ENCODE measurements around the gene ZNF143.

ZNF143 gene

DNA sequence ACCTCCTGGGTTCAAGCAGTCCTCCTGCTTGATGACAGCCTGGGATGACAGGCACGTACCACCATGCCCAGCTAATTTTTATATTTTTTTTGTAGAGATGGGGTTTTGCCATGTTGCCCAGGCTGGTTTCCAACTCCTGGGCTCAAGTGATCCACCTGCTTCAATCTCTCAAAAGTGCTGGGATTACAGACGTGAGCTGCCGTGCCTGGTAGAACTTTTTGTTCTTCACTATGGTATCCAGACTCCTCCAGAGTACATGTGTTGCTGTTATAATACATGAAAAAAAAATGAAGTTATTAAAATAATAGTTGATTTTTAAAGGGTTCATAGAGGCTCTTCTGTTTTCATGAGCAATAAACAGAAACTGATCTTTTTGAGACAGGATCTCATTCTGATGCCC is 29.6 kb downstream of the ZNF143 start:
- H3K27me3 ChIP-seq (ENCODE audit: control insufficient read depth in 3 of 3, insufficient read depth in 3 of 3, low read depth in 1 of 3, low read length in 3 of 3) = no peaks in the 10 kb centered on the region
- H2BK5ac ChIP-seq (ENCODE audit: low read length) = no peak overlapping the region
- H3K18ac ChIP-seq (ENCODE audit: low read length) = no peak overlapping the region
- H4K8ac ChIP-seq (ENCODE audit: low read depth, low read length) = no peak overlapping the region
- no peaks in the 10 kb centered on the region for H3K4me1 ChIP-seq (ENCODE audit: control insufficient read depth in 2 of 2, insufficient read depth in 1 of 2, low read depth in 1 of 2, low read length in 2 of 2)
- no peaks in the 10 kb centered on the region for H3K9me3 ChIP-seq (replicated peaks in 1 of 2; ENCODE audit: control insufficient read depth in 2 of 2, insufficient read depth in 1 of 2, low read depth in 1 of 2, low read length in 2 of 2)
- H4K91ac ChIP-seq (ENCODE audit: low read depth, low read length, poor library complexity) = no peak overlapping the region
- H3K14ac ChIP-seq (ENCODE audit: low read length) = no peak overlapping the region
- H3K23ac ChIP-seq (ENCODE audit: low read depth, low read length, poor library complexity) = no peak overlapping the region
- H2BK120ac ChIP-seq (ENCODE audit: low read depth, low read length) = no peak overlapping the region
- H3K36me3 ChIP-seq (replicated peaks in 1 of 2; ENCODE audit: control insufficient read depth in 2 of 2, insufficient read depth in 2 of 2, low read length in 2 of 2) = peaks cover 13 to 68% of the 10 kb centered on the region in 2 donors
- no peak overlapping the region for H2AK5ac ChIP-seq (ENCODE audit: low read depth, low read length)
- no peak overlapping the region for H3K4me3 ChIP-seq (ENCODE audit: low read length in 2 of 2)
- no peak overlapping the region for H3K27ac ChIP-seq (replicated peaks; ENCODE audit: low read length)
- DNase-seq (ENCODE audit: low spot score) = no peak
- no peak overlapping the region for H3K9ac ChIP-seq (ENCODE audit: low read depth, low read length, poor library complexity)
- H3K4ac ChIP-seq (ENCODE audit: low read length) = no peak overlapping the region
- H3K4me2 ChIP-seq (ENCODE audit: insufficient read depth, low read length, poor library complexity, severe bottlenecking) = no peak overlapping the region
- no peak overlapping the region for H2BK15ac ChIP-seq (ENCODE audit: low read length)
- H2AFZ ChIP-seq (ENCODE audit: low read length) = no peak overlapping the region
- H2BK12ac ChIP-seq (ENCODE audit: low read length) = no peak overlapping the region
- WGBS, 2 donors (ENCODE audit: extremely low coverage in 2 of 2, insufficient read length in 2 of 2, insufficient replicate concordance in 1 of 2) = no CpG with 5 or more reads among the region's 3 CpGs
- H3K79me1 ChIP-seq (ENCODE audit: low read depth, low read length) = no peaks in the 10 kb centered on the region

DNA sequence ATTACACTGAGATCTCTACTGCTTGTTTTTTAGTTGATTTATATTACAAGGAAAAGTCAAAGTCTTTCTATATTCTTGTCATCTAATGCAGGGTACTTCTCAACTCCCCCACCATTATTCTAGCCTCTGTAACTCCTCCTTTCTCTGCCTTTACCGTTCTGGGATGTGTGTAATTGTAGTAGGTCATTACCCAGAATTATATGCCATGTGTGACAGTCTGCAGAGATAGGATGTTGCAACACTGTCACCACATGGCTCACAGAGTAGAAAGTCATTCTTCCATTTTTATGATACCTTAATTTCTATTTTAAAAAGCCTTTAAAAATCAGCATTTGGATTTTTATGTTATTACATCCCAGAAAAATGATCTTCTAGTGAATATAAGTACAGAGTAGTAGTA is 32.7 kb downstream of the ZNF143 start:
- Histone ChIP-seq H2AFZ (ENCODE audit: low read length) (no peak overlapping the region), H3K79me1 (ENCODE audit: low read depth, low read length) (no peaks in the 10 kb centered on the region), H3K27ac (replicated peaks; ENCODE audit: low read length) (no peak overlapping the region), H3K4ac (ENCODE audit: low read length) (no peak overlapping the region), H3K9me3 (replicated peaks in 1 of 2; ENCODE audit: control insufficient read depth in 2 of 2, insufficient read depth in 1 of 2, low read depth in 1 of 2, low read length in 2 of 2) (no peaks in the 10 kb centered on the region), H3K4me3 (ENCODE audit: low read length in 2 of 2) (no peak overlapping the region), H2BK15ac (ENCODE audit: low read length) (no peak overlapping the region), H3K4me2 (ENCODE audit: insufficient read depth, low read length, poor library complexity, severe bottlenecking) (no peak overlapping the region), H2BK12ac (ENCODE audit: low read length) (no peak overlapping the region), H3K18ac (ENCODE audit: low read length) (no peak overlapping the region), H2BK5ac (ENCODE audit: low read length) (no peak overlapping the region), H4K8ac (ENCODE audit: low read depth, low read length) (no peak overlapping the region), H3K9ac (ENCODE audit: low read depth, low read length, poor library complexity) (no peak overlapping the region), H3K4me1 (ENCODE audit: control insufficient read depth in 2 of 2, insufficient read depth in 1 of 2, low read depth in 1 of 2, low read length in 2 of 2) (no peaks in the 10 kb centered on the region), H4K91ac (ENCODE audit: low read depth, low read length, poor library complexity) (no peak overlapping the region), H3K23ac (ENCODE audit: low read depth, low read length, poor library complexity) (no peak overlapping the region), H2AK5ac (ENCODE audit: low read depth, low read length) (no peak overlapping the region), H2BK120ac (ENCODE audit: low read depth, low read length) (no peak overlapping the region), H3K14ac (ENCODE audit: low read length) (no peak overlapping the region), H3K36me3 (replicated peaks in 1 of 2; ENCODE audit: control insufficient read depth in 2 of 2, insufficient read depth in 2 of 2, low read length in 2 of 2) (peaks cover 18 to 78% of the 10 kb centered on the region in 2 donors), H3K27me3 (ENCODE audit: control insufficient read depth in 3 of 3, insufficient read depth in 3 of 3, low read depth in 1 of 3, low read length in 3 of 3) (no peaks in the 10 kb centered on the region)
- WGBS, 2 donors (ENCODE audit: extremely low coverage in 2 of 2, insufficient read length in 2 of 2, insufficient replicate concordance in 1 of 2) = no CpG with 5 or more reads among the region's 1 CpG
- no peak for DNase-seq (ENCODE audit: low spot score)

DNA sequence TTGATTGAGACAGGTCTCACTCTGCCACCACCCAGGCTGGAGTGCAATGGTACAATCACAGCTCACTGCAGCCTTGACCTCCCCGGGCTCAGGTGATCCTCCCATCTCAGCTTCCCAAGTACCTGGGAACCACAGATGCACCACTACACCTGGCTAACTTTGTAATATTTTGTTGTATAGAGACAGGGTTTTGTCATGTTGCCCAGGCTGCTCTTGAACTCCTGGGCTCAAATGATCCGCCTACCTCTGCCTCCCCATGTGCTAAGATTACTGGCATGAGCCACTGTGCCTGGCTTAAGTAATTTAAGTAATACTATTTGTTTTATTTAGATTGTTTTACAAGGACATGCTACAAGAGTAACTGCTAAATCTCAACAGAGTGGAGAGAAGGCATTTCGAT is 33.5 kb downstream of the ZNF143 start:
- Histone ChIP-seq H3K4me2 (ENCODE audit: insufficient read depth, low read length, poor library complexity, severe bottlenecking) (no peak overlapping the region), H3K9me3 (replicated peaks in 1 of 2; ENCODE audit: control insufficient read depth in 2 of 2, insufficient read depth in 1 of 2, low read depth in 1 of 2, low read length in 2 of 2) (no peaks in the 10 kb centered on the region), H3K9ac (ENCODE audit: low read depth, low read length, poor library complexity) (no peak overlapping the region), H3K23ac (ENCODE audit: low read depth, low read length, poor library complexity) (no peak overlapping the region), H3K18ac (ENCODE audit: low read length) (no peak overlapping the region), H2BK12ac (ENCODE audit: low read length) (no peak overlapping the region), H3K27ac (replicated peaks; ENCODE audit: low read length) (no peak overlapping the region), H2BK120ac (ENCODE audit: low read depth, low read length) (no peak overlapping the region), H4K8ac (ENCODE audit: low read depth, low read length) (no peak overlapping the region), H3K36me3 (replicated peaks in 1 of 2; ENCODE audit: control insufficient read depth in 2 of 2, insufficient read depth in 2 of 2, low read length in 2 of 2) (peaks cover 18 to 82% of the 10 kb centered on the region in 2 donors), H3K27me3 (ENCODE audit: control insufficient read depth in 3 of 3, insufficient read depth in 3 of 3, low read depth in 1 of 3, low read length in 3 of 3) (no peaks in the 10 kb centered on the region), H3K14ac (ENCODE audit: low read length) (no peak overlapping the region), H3K4ac (ENCODE audit: low read length) (no peak overlapping the region), H3K4me3 (ENCODE audit: low read length in 2 of 2) (no peak overlapping the region), H3K79me1 (ENCODE audit: low read depth, low read length) (no peaks in the 10 kb centered on the region), H2BK15ac (ENCODE audit: low read length) (no peak overlapping the region), H2BK5ac (ENCODE audit: low read length) (no peak overlapping the region), H2AK5ac (ENCODE audit: low read depth, low read length) (no peak overlapping the region), H4K91ac (ENCODE audit: low read depth, low read length, poor library complexity) (no peak overlapping the region), H2AFZ (ENCODE audit: low read length) (no peak overlapping the region), H3K4me1 (ENCODE audit: control insufficient read depth in 2 of 2, insufficient read depth in 1 of 2, low read depth in 1 of 2, low read length in 2 of 2) (no peaks in the 10 kb centered on the region)
- no peak for DNase-seq (ENCODE audit: low spot score)
- WGBS, 2 donors (ENCODE audit: extremely low coverage in 2 of 2, insufficient read length in 2 of 2, insufficient replicate concordance in 1 of 2) = no CpG with 5 or more reads among the region's 3 CpGs

DNA sequence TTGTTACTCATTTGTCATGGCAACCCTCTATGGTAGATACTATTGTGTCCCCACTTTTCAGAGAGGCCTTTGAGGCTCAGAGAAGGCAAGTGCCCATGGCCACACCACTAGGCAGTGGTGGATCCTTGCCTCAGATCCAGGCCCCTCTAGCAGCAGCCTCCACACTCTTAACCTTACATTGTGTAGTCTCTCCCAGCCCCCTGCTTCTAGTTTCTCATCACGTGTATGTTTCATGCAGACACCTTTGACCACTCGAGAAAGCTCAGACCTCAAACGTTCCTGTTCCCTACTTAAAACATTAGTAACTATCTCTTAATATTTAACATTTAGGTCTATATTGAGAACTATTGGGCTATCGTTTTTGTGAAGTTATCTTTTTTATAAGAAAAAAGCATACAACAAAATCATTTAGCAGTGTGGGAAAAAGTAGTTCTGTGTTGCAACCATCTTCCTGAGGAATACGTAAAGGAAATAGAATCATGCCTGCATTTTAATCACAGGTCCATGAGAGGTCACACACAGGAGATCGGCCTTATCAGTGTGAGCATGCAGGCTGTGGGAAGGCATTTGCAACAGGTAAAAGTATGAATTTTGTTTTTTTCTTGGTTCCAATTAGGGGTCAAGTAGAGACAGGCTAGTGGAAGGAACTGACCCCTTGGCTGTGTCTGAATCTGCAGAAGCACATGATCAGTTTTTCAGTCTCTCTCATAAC is 35.1 kb downstream of the ZNF143 start:
- Histone ChIP-seq H3K4ac (ENCODE audit: low read length) (no peak overlapping the region), H3K14ac (ENCODE audit: low read length) (no peak overlapping the region), H3K79me1 (ENCODE audit: low read depth, low read length) (no peaks in the 10 kb centered on the region), H2BK5ac (ENCODE audit: low read length) (no peak overlapping the region), H2BK120ac (ENCODE audit: low read depth, low read length) (no peak overlapping the region), H2AK5ac (ENCODE audit: low read depth, low read length) (no peak overlapping the region), H3K4me3 (ENCODE audit: low read length in 2 of 2) (no peak overlapping the region), H3K23ac (ENCODE audit: low read depth, low read length, poor library complexity) (no peak overlapping the region), H2BK15ac (ENCODE audit: low read length) (no peak overlapping the region), H2AFZ (ENCODE audit: low read length) (no peak overlapping the region), H3K27ac (replicated peaks; ENCODE audit: low read length) (no peak overlapping the region), H3K9ac (ENCODE audit: low read depth, low read length, poor library complexity) (no peak overlapping the region), H3K27me3 (ENCODE audit: control insufficient read depth in 3 of 3, insufficient read depth in 3 of 3, low read depth in 1 of 3, low read length in 3 of 3) (no peaks in the 10 kb centered on the region), H2BK12ac (ENCODE audit: low read length) (no peak overlapping the region), H3K4me1 (ENCODE audit: control insufficient read depth in 2 of 2, insufficient read depth in 1 of 2, low read depth in 1 of 2, low read length in 2 of 2) (no peaks in the 10 kb centered on the region), H3K18ac (ENCODE audit: low read length) (no peak overlapping the region), H3K9me3 (replicated peaks in 1 of 2; ENCODE audit: control insufficient read depth in 2 of 2, insufficient read depth in 1 of 2, low read depth in 1 of 2, low read length in 2 of 2) (no peaks in the 10 kb centered on the region), H3K36me3 (replicated peaks in 1 of 2; ENCODE audit: control insufficient read depth in 2 of 2, insufficient read depth in 2 of 2, low read length in 2 of 2) (peaks cover 20 to 81% of the 10 kb centered on the region in 2 donors), H4K8ac (ENCODE audit: low read depth, low read length) (no peak overlapping the region), H4K91ac (ENCODE audit: low read depth, low read length, poor library complexity) (no peak overlapping the region), H3K4me2 (ENCODE audit: insufficient read depth, low read length, poor library complexity, severe bottlenecking) (no peak overlapping the region)
- WGBS, 2 donors (ENCODE audit: extremely low coverage in 2 of 2, insufficient read length in 2 of 2, insufficient replicate concordance in 1 of 2) = no CpG with 5 or more reads among the region's 6 CpGs
- no peak for DNase-seq (ENCODE audit: low spot score)
